NK-92 (cell line): ENCODE data around the gene APOC4.
"Not testable (repeated sequence)": the region's sequence is repeated elsewhere in the genome, so short reads cannot be mapped to it uniquely, and the experiment has no call there.

ENCODE experiments used
- DNase-seq: peaks from one replicate; lab custom pipeline; 2025; ENCODE audit not compliant: unreplicated experiment; lab: John Stamatoyannopoulos, UW

APOC4 gene, protein sequence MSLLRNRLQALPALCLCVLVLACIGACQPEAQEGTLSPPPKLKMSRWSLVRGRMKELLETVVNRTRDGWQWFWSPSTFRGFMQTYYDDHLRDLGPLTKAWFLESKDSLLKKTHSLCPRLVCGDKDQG

DNA sequence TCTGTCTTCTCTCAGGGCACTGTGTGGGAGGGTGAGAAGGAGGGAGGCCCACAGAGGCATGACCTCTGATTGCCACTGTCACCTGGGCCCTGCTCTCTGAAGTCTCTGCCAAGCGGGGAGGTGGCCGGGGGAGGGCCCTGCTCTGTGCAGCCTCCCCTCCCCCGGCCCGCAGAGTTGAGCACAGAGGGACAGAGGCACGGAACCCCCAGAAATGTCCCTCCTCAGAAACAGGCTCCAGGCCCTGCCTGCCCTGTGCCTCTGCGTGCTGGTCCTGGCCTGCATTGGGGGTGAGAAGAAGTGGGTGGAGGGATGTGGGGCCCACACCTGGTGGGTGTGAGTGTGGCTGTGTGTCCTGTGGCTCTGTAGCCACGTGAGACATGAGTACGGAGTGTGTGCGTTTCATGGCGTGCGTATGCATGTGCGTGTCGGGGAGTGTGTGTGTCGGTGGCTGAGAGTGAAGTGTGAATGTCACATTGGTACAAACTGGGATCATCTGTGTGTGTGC lies at the start of gene APOC4:
TSS of gene APOC4 (plus strand) at position 171 of the 505 bp plus-strand sequence. CDS start at position 212, 41 bp downstream.
- no peak for DNase-seq

GRCh38 chr19:44892932-44893331 lies 49.1 kb upstream of the APOC4 start:
- no peak for DNase-seq

DNA sequence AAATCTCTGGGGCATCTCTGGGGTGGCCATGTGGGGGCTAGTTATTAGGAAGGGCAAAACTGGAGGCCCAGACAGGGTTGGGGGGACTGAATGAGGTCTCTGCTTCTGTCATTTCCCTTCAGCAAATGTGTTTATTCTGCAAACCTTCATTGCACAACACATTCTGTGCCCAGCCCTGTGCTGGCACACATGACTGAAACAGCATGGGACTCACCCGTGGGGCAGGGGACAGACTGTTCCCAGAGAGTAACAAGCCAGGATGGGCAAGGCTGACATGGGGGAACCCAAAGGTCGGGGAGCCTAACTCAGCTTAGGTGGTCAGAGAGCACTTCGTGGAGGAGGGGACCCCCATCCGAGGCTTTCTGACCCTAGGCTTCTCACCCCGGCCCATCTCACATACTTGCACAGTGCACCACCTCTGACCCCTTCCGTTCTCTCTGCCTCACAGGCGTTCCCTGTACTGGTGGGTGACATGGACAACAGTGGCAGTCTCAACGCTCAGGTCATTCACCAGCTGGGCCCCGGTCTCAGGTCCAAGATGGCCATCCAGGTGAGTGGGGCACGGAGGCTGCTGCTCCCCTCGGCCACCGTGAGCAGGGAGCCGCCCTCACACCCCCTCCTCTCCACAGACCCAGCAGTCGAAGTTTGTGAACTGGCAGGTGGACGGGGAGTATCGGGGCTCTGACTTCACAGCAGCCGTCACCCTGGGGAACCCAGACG lies 48.5 kb upstream of the APOC4 start:
- DNase-seq, result no peak

GRCh38 chr19:44894052-44894400 lies 48.0 kb upstream of the APOC4 start:
- DNase-seq, result no peak

DNA sequence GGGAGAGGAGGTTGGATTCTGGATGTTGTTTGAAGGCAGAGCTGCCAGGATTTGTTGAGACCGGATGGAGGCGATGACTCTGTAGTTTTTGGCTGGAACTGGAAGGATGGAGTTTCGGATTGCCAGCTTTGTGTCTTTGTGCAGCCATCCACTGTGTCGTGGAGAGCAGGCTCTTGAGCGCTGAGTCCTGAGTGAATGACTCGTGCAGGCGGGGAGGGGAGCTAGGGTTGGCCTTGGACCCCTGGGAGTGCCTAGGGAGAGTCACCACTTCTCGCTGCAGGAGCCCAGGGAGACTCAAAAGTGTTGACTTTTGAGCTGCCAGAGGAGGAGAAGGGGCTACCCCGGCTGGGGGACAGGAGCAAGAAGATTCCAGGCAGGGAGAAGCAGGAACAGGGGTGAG lies 47.1 kb upstream of the APOC4 start:
- no peak for DNase-seq

GRCh38 chr19:44897835-44898234 lies 44.2 kb upstream of the APOC4 start:
- DNase-seq, result no peak

DNA sequence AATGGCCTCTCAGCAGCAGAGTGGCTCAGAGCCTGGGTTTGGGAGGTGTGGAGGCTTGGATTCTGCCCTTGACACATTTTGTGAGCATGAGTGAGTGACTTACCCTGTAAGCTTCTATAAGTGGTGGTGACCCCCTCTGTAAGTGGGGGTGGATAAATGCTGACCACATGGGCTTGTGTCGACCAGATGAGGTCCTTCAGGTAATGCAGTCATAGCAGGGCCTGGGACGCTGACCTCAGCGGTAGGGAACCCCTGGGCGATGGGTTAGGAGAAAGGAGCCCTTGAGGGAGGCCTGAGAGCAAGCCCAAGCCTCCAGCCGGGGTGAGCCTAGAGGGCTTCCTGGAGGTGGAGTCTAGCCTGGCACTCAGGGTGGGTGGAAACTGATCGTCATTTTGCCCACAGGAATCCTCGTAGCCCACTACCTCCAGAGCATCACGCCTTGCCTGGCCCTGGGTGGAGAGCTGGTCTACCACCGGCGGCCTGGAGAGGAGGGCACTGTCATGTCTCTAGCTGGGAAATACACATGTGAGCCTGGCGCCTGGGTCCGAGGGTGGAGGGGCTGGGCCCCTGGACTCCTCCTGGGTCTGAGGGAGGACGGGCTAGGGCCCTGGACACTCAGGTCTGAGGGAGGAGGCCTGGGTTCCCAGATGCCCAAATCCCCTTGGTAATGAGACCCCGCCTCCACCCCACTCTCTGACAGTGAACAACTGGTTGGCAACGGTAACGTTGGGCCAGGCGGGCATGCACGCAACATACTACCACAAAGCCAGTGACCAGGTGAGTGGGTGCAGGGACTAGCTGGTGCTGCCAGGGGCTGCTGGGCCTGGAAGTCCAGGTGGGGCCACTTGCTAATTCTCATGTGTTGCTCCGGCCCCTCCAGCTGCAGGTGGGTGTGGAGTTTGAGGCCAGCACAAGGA lies 41.5 kb upstream of the APOC4 start:
- DNase-seq, result no peak

DNA sequence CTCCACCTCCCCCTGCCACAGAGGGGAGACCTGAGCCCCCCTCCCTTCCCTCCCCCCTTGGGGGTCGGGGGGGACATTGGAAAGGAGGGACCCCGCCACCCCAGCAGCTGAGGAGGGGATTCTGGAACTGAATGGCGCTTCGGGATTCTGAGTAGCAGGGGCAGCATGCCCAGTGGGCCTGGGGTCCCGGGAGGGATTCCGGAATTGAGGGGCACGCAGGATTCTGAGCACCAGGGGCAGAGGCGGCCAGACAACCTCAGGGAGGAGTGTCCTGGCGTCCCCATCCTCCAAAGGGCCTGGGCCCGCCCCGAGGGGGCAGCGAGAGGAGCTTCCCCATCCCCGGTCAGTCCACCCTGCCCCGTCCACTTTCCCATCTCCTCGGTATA lies 38.8 kb upstream of the APOC4 start:
- no peak for DNase-seq

DNA sequence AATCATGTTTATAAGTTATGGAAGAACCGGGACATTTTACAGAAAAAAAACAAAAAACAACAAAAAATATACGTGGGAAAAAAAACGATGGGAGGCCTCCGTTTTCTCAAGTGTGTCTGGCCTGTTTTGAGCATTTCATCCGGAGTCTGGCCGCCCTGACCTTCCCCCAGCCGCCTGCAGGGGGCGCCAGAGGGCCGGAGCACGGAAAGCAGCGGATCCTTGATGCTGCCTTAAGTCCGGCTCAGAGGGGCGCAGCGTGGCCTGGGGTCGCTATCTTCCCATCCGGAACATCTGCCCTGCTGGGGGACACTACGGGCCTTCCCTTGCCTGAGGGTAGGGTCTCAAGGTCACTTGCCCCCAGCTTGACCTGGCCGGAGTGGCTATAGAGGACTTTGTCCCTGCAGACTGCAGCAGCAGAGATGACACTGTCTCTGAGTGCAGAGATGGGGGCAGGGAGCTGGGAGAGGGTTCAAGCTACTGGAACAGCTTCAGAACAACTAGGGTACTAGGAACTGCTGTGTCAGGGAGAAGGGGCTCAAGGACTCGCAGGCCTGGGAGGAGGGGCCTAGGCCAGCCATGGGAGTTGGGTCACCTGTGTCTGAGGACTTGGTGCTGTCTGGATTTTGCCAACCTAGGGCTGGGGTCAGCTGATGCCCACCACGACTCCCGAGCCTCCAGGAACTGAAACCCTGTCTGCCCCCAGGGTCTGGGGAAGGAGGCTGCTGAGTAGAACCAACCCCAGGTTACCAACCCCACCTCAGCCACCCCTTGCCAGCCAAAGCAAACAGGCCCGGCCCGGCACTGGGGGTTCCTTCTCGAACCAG lies 38.2 kb upstream of the APOC4 start:
- DNase-seq, result no peak

GRCh38 chr19:44904426-44904994 lies 37.5 kb upstream of the APOC4 start:
- DNase-seq, result no peak

DNA sequence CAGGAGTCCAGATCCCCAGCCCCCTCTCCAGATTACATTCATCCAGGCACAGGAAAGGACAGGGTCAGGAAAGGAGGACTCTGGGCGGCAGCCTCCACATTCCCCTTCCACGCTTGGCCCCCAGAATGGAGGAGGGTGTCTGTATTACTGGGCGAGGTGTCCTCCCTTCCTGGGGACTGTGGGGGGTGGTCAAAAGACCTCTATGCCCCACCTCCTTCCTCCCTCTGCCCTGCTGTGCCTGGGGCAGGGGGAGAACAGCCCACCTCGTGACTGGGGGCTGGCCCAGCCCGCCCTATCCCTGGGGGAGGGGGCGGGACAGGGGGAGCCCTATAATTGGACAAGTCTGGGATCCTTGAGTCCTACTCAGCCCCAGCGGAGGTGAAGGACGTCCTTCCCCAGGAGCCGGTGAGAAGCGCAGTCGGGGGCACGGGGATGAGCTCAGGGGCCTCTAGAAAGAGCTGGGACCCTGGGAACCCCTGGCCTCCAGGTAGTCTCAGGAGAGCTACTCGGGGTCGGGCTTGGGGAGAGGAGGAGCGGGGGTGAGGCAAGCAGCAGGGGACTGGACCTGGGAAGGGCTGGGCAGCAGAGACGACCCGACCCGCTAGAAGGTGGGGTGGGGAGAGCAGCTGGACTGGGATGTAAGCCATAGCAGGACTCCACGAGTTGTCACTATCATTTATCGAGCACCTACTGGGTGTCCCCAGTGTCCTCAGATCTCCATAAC lies 36.4 kb upstream of the APOC4 start, which contains the start of gene APOE:
TSS of gene APOE (plus strand) at position 360 of the 724 bp plus-strand sequence. CDS start 829 bp downstream, outside the sequence.
- DNase-seq, result no peak

DNA sequence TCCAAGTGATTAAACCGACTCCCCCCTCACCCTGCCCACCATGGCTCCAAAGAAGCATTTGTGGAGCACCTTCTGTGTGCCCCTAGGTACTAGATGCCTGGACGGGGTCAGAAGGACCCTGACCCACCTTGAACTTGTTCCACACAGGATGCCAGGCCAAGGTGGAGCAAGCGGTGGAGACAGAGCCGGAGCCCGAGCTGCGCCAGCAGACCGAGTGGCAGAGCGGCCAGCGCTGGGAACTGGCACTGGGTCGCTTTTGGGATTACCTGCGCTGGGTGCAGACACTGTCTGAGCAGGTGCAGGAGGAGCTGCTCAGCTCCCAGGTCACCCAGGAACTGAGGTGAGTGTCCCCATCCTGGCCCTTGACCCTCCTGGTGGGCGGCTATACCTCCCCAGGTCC lies 34.4 kb upstream of the APOC4 start:
- no peak for DNase-seq

GRCh38 chr19:44908074-44908835 lies 33.8 kb upstream of the APOC4 start:
- DNase-seq, result no peak

DNA sequence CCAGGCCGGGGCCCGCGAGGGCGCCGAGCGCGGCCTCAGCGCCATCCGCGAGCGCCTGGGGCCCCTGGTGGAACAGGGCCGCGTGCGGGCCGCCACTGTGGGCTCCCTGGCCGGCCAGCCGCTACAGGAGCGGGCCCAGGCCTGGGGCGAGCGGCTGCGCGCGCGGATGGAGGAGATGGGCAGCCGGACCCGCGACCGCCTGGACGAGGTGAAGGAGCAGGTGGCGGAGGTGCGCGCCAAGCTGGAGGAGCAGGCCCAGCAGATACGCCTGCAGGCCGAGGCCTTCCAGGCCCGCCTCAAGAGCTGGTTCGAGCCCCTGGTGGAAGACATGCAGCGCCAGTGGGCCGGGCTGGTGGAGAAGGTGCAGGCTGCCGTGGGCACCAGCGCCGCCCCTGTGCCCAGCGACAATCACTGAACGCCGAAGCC lies 33.2 kb upstream of the APOC4 start:
- DNase-seq, result no peak

DNA sequence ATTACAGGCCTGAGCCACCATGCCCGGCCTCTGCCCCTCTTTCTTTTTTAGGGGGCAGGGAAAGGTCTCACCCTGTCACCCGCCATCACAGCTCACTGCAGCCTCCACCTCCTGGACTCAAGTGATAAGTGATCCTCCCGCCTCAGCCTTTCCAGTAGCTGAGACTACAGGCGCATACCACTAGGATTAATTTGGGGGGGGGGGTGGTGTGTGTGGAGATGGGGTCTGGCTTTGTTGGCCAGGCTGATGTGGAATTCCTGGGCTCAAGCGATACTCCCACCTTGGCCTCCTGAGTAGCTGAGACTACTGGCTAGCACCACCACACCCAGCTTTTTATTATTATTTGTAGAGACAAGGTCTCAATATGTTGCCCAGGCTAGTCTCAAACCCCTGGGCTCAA lies 32.3 kb upstream of the APOC4 start:
- no peak for DNase-seq

GRCh38 chr19:44911896-44912295 lies 30.1 kb upstream of the APOC4 start:
- DNase-seq, result not testable (repeated sequence)

- no peak for DNase-seq
These were observed 29.2 kb upstream of the APOC4 start for GRCh38 chr19:44912854-44913253.

- not testable (repeated sequence) for DNase-seq
These were observed 28.3 kb upstream of the APOC4 start for GRCh38 chr19:44913512-44914432.
